ENCODE measurements around the gene PDK1. TPM values are rescaled to one million over a fixed set of nuclear protein-coding genes. Genes with fewer than 3 reads are reported as not detected.

The PDK1 gene
- total RNA-seq, 2 donors from 2014 or later: 6.2 to 14.4 TPM

GRCh38 chr2:172550419-172550818, 5.5 kb upstream of the PDK1 start:
- Histone ChIP-seq H3K4me3 (no peak overlapping the region), H3K27me3 (replicated peaks; ENCODE audit: insufficient read depth) (no peaks in the 10 kb centered on the region), H3K9me3 (no peaks in the 10 kb centered on the region), H3K36me3 (no peaks in the 10 kb centered on the region), H3K27ac (no peak overlapping the region), H3K4me1 (replicated peaks) (no peaks in the 10 kb centered on the region)
- TF ChIP-seq POLR2A (IDR thresholded peaks at IDR 0.05) (no peak), CTCF (IDR thresholded peaks at IDR 0.05) (no peak), POLR2AphosphoS5 (IDR thresholded peaks at IDR 0.05) (no peak)
- intact Hi-C loops (cut with DNase I): no loop called here
- DNase-seq (ENCODE audit: low spot score): no peak

GRCh38 chr2:172551271-172551670, 4.6 kb upstream of the PDK1 start:
- no peaks in the 10 kb centered on the region for H3K27me3 ChIP-seq (replicated peaks; ENCODE audit: insufficient read depth)
- DNase-seq (ENCODE audit: low spot score): no peak
- no peaks in the 10 kb centered on the region for H3K9me3 ChIP-seq
- H3K4me3 ChIP-seq: no peak overlapping the region
- H3K27ac ChIP-seq: no peak overlapping the region
- H3K4me1 ChIP-seq (replicated peaks): no peaks in the 10 kb centered on the region
- TF ChIP-seq POLR2AphosphoS5 (IDR thresholded peaks at IDR 0.05) (no peak), CTCF (IDR thresholded peaks at IDR 0.05) (no peak), POLR2A (IDR thresholded peaks at IDR 0.05) (no peak)
- no peaks in the 10 kb centered on the region for H3K36me3 ChIP-seq
- intact Hi-C loops (cut with DNase I): no loop called here

- intact Hi-C loops (cut with DNase I): no loop called here
- Histone ChIP-seq H3K9me3 (no peaks in the 10 kb centered on the region), H3K27me3 (replicated peaks; ENCODE audit: insufficient read depth) (no peaks in the 10 kb centered on the region), H3K4me1 (replicated peaks) (no peaks in the 10 kb centered on the region), H3K27ac (no peak overlapping the region), H3K36me3 (no peaks in the 10 kb centered on the region), H3K4me3 (no peak overlapping the region)
- DNase-seq (ENCODE audit: low spot score): no peak
- WGBS: 90% methylated on average over 4 of the region's 4 CpGs
- TF ChIP-seq POLR2A (IDR thresholded peaks at IDR 0.05) (no peak), CTCF (IDR thresholded peaks at IDR 0.05) (no peak), POLR2AphosphoS5 (IDR thresholded peaks at IDR 0.05) (no peak)
Measured at GRCh38 chr2:172552547-172553291, 3.2 kb upstream of the PDK1 start.

- H3K9me3 ChIP-seq: no peaks in the 10 kb centered on the region
- no peaks in the 10 kb centered on the region for H3K36me3 ChIP-seq
- peak overlapping the region; percentile 88 to 90 for H3K27ac ChIP-seq
- H3K4me3 ChIP-seq: peak overlapping the region in 1 of 2 donors; percentile 71
- TF ChIP-seq POLR2AphosphoS5 (IDR thresholded peaks at IDR 0.05) (no peak), POLR2A (IDR thresholded peaks at IDR 0.05) (no peak), CTCF (IDR thresholded peaks at IDR 0.05) (no peak)
- intact Hi-C loops (cut with DNase I): no loop called here
- H3K4me1 ChIP-seq (replicated peaks): no peaks in the 10 kb centered on the region
- H3K27me3 ChIP-seq (replicated peaks; ENCODE audit: insufficient read depth): no peaks in the 10 kb centered on the region
- DNase-seq (ENCODE audit: low spot score): no peak
- 63% methylated on average over 18 of the region's 18 CpGs for WGBS
Measured at GRCh38 chr2:172554352-172555271, 1.3 kb upstream of the PDK1 start.
